Testis (tissue), 2 donors: Measurements from ENCODE around the gene GTSF1L.

Experiments
- POLR2A ChIP-seq: fragments of 450-650 bp; IDR thresholded peaks from one replicate; pipeline ENCODE4 v1.6.1; 2017; ENCODE audit warnings: antibody characterized with exemption, mild to moderate bottlenecking, moderate library complexity
- TF ChIP-seq, protein P1 (sequence below), 3 experiments: fragments of 450-650 bp in 2 of 3; fragments of 200-600 bp in 1 of 3; sonication (generic) in 1 of 3; IDR thresholded peaks; one replicate each; pipeline ENCODE4 v1.5.1; 2016 to 2019; ENCODE audit warnings: antibody characterized with exemption in 3 of 3, mild to moderate bottlenecking in 2 of 3, moderate library complexity in 1 of 3

DNA sequence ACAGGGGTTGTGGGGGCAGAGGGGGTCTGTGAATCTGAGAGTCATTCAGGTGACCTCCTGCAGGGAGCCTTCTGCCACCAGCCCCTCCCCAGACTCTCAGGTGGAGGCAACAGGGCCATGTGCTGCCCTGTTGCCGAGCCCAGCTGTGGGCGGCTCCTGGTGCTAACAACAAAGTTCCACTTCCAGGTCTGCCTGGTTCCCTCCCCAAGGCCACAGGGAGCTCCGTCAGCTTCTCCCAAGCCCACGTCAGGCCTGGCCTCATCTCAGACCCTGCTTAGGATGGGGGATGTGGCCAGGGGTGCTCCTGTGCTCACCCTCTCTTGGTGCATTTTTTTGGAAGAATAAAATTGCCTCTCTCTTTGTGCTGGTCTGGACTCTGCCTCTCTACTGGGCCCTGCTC lies 10.7 kb downstream of the GTSF1L start:
- TF ChIP-seq, protein P1, sequence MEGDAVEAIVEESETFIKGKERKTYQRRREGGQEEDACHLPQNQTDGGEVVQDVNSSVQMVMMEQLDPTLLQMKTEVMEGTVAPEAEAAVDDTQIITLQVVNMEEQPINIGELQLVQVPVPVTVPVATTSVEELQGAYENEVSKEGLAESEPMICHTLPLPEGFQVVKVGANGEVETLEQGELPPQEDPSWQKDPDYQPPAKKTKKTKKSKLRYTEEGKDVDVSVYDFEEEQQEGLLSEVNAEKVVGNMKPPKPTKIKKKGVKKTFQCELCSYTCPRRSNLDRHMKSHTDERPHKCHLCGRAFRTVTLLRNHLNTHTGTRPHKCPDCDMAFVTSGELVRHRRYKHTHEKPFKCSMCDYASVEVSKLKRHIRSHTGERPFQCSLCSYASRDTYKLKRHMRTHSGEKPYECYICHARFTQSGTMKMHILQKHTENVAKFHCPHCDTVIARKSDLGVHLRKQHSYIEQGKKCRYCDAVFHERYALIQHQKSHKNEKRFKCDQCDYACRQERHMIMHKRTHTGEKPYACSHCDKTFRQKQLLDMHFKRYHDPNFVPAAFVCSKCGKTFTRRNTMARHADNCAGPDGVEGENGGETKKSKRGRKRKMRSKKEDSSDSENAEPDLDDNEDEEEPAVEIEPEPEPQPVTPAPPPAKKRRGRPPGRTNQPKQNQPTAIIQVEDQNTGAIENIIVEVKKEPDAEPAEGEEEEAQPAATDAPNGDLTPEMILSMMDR (IDR thresholded peaks at IDR 0.05) = no peak
- no peak for TF ChIP-seq POLR2A
